Astrocyte (in vitro differentiated cells and primary cell): ENCODE results near the gene P3H2.

Source experiments
- CTCF ChIP-seq: IDR thresholded peaks from 2 replicates; pipeline ENCODE4 v1.5.1; 2011; ENCODE audit warnings: low read depth, mild to moderate bottlenecking, inconsistent platforms, low read length, moderate library complexity; ENCODE audit not compliant: insufficient read depth
- EZH2 ChIP-seq: IDR thresholded peaks from 2 replicates; pipeline ENCODE4 v1.6.1; 2012; ENCODE audit warnings: mild to moderate bottlenecking, low read length, inconsistent platforms; ENCODE audit not compliant: insufficient read depth

GRCh38 chr3:190097025-190097424 lies 23.7 kb downstream of the P3H2 start:
- no peak for TF ChIP-seq CTCF
- TF ChIP-seq EZH2: no peak
